IPS-15b (cell line): ENCODE results near the gene SNX24.
"Not testable (repeated sequence)": the region's sequence is repeated elsewhere in the genome, so short reads cannot be mapped to it uniquely, and the experiment has no call there.

ENCODE experiments used
- H3K27me3 ChIP-seq: one replicate; pipeline ENCODE4 v1.6.1; 2013; ENCODE audit warnings: low read length; ENCODE audit not compliant: control insufficient read depth, insufficient read depth
- H3K36me3 ChIP-seq: one replicate; pipeline ENCODE4 v1.6.1; 2013; ENCODE audit warnings: low read length; ENCODE audit not compliant: control insufficient read depth, insufficient read depth
- H3K4me1 ChIP-seq: one replicate; pipeline ENCODE4 v1.6.1; 2013; ENCODE audit warnings: mild to moderate bottlenecking, low read length; ENCODE audit not compliant: control insufficient read depth, insufficient read depth
- H3K4me3 ChIP-seq: one replicate; pipeline ENCODE4 v1.5.1; 2013; ENCODE audit warnings: low read depth, low read length
- H3K9ac ChIP-seq: one replicate; pipeline ENCODE4 v1.6.1; 2013; ENCODE audit warnings: low read depth, mild to moderate bottlenecking, low read length
- H3K9me3 ChIP-seq: one replicate; pipeline ENCODE4 v1.6.1; 2013; ENCODE audit warnings: mild to moderate bottlenecking, low read length; ENCODE audit not compliant: control insufficient read depth, insufficient read depth

SNX24 gene

DNA sequence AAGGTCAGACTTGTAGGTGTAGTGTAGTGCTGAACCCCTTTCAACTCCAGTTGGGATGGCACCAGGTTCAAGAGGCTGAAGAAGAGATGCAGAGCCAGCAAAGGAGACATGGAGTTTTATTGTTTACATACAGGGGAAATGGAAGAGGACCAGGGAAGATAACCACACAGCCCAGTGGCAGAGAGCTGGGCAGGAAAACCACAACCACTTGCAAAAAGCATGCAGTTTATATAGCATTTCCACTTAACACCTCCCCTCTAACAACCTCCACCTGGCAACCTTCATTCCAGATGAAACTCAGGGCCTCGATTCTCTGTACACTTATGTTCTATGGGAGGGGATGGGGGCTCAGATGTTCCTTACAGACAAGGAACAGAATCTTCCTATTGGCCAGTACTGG lies 56.9 kb downstream of the SNX24 start:
- Histone ChIP-seq H3K4me3 (no peak overlapping the region), H3K36me3 (no peaks in the 10 kb centered on the region), H3K4me1 (peaks cover 2% of the 10 kb centered on the region), H3K9me3 (no peaks in the 10 kb centered on the region), H3K9ac (no peak overlapping the region), H3K27me3 (no peaks in the 10 kb centered on the region)

DNA sequence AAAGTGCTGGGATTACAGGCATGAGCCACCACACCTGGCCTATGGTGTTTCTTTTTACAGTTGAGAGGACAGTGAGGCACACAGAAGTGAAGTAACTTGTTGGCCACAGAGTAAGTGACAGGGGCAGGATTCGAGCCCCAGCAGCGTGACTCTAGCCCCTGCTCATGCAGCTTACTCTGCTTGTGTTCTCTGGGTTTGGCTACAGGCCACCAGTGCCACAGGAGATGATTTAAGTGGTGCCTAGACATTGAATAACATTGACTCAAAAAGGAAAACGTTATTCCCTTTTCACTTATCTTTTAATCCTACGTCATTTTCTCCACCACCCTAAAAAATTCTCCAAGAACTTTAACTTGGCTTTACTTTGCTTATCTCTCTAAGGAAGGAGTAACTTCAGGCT lies 61.4 kb downstream of the SNX24 start:
- H3K27me3 ChIP-seq, result no peaks in the 10 kb centered on the region
- H3K36me3 ChIP-seq, result no peaks in the 10 kb centered on the region
- H3K4me3 ChIP-seq, result no peak overlapping the region
- H3K9me3 ChIP-seq, result no peaks in the 10 kb centered on the region
- no peak overlapping the region for H3K9ac ChIP-seq
- peaks cover 9% of the 10 kb centered on the region for H3K4me1 ChIP-seq

DNA sequence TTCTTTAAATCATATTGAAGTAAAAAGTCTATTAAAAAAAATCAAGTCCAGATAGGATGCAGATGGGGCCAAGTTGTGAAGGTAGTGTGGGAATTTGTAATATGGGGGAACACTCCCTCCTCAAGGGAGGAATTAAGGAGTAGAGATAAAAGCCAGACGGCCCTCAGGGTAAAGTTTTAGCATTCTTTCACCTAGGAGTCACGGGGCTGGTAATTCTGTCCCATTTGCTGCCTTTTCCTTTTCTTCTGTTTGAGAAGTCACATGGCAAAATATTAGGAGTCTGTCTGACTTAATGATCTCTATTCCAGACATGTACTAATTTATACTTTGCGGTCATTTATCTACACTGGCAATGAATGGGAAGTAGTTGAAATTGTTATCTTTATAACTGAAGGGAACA lies 61.9 kb downstream of the SNX24 start:
- Histone ChIP-seq H3K27me3 (no peaks in the 10 kb centered on the region), H3K9me3 (no peaks in the 10 kb centered on the region), H3K4me1 (peaks cover 9% of the 10 kb centered on the region), H3K4me3 (no peak overlapping the region), H3K9ac (no peak overlapping the region), H3K36me3 (no peaks in the 10 kb centered on the region)

DNA sequence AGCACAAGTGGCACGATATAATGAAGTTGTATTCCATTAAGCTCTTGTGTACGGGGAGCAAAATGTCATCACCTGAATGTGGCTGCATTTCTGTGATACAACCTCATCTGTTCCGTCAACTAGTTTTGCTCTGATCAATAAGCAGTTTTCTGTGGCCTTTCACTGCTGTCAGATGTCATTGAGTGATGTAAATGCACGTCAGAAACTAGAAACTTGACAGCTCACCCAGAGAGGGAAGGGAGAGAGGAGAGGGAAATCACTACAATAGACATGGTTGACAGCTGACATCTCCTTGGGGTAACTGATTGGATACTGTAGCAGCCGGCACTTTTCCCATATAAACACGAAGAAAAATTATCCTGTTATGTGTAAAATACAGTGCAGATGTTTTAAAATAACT lies 62.7 kb downstream of the SNX24 start:
- no peaks in the 10 kb centered on the region for H3K9me3 ChIP-seq
- H3K27me3 ChIP-seq, result no peaks in the 10 kb centered on the region
- H3K4me3 ChIP-seq, result no peak overlapping the region
- no peak overlapping the region for H3K9ac ChIP-seq
- no peaks in the 10 kb centered on the region for H3K36me3 ChIP-seq
- peaks cover 9% of the 10 kb centered on the region for H3K4me1 ChIP-seq

- H3K36me3 ChIP-seq, result no peaks in the 10 kb centered on the region
- no peaks in the 10 kb centered on the region for H3K9me3 ChIP-seq
- no peak overlapping the region for H3K4me3 ChIP-seq
- H3K4me1 ChIP-seq, result peaks cover 9% of the 10 kb centered on the region
- no peaks in the 10 kb centered on the region for H3K27me3 ChIP-seq
- H3K9ac ChIP-seq, result no peak overlapping the region
These were observed 63.2 kb downstream of the SNX24 start for GRCh38 chr5:122908662-122909061.

DNA sequence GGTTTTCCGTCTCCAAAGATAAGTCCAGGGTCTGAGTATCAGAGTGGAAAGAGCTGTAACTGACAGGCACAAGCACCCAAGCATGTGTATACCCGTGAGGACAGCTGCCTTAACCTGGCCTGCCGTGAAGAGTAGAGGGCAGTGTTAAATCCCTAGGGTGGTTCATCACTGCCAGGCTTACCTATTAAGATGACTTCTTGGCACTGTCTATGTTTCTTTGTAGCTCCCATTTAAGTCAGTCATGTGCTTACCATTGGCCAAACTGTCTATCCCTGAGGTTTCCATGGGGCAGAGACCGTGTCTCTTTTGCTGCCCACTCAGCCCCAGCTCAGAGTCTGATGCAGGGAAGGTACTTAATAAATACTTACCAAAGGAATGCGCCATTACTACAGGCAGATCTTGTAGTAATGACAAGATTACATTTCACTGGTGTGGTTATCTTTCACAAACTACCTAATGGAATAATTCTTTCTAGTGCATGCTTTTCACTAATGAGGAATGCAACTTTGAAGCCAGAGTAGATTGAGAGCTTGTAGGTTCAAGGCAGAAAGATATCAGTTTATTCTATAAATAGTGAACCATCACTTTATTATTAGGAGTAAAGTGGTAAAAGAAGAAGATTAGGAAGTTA lies 64.2 kb downstream of the SNX24 start:
- H3K9me3 ChIP-seq, result no peaks in the 10 kb centered on the region
- H3K4me1 ChIP-seq, result peaks cover 9% of the 10 kb centered on the region
- H3K9ac ChIP-seq, result no peak overlapping the region
- no peaks in the 10 kb centered on the region for H3K27me3 ChIP-seq
- H3K4me3 ChIP-seq, result no peak overlapping the region
- no peaks in the 10 kb centered on the region for H3K36me3 ChIP-seq

GRCh38 chr5:122913436-122913835 lies 68.0 kb downstream of the SNX24 start:
- H3K27me3 ChIP-seq, H3K36me3 ChIP-seq, H3K9ac ChIP-seq, H3K9me3 ChIP-seq, H3K4me3 ChIP-seq, H3K4me1 ChIP-seq: not testable (repeated sequence)

DNA sequence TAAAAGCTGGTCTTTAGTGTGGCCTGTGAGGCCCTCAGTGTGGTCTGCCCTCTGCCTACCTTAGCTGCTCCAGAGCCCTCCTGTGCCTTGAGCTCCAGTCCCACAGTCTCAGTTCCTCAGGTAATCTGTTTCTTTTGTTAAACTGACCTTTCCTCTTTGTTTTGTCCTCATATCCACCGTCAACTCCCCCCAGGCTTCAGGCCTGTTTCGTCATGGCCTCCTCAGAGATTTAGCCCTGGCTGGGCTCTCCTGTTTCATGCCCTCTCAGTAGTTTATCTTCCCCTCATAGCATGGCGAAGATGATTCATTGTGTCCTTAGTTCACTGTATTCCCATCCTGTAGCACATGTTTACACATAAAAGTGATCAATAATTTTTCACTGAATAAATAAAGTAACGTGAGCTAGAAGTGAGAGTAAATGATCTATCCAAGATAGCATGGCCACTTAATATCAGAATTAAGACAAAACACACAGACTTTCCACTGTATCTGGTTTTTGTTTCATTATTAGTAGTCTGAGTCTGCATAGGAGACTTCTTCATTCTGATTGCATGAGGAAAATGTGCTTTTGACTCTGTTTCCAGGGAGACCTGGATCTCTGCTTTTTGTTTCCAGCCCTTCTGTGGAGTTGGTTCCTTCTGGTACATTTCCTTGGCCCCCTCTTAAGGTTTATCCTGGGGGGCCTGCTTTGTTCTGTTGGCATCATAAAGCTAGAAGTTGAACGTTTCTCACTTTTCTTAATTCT lies 70.5 kb downstream of the SNX24 start:
- H3K36me3 ChIP-seq, result no peaks in the 10 kb centered on the region
- no peaks in the 10 kb centered on the region for H3K27me3 ChIP-seq
- no peak overlapping the region for H3K4me3 ChIP-seq
- no peak overlapping the region for H3K9ac ChIP-seq
- H3K9me3 ChIP-seq, result no peaks in the 10 kb centered on the region
- peaks cover 9% of the 10 kb centered on the region for H3K4me1 ChIP-seq

- Histone ChIP-seq H3K4me3 (no peak overlapping the region), H3K9me3 (no peaks in the 10 kb centered on the region), H3K9ac (no peak overlapping the region), H3K4me1 (peaks cover 15% of the 10 kb centered on the region), H3K36me3 (no peaks in the 10 kb centered on the region), H3K27me3 (no peaks in the 10 kb centered on the region)
These were observed 71.1 kb downstream of the SNX24 start for GRCh38 chr5:122916490-122916889.

- no peak overlapping the region for H3K4me3 ChIP-seq
- no peaks in the 10 kb centered on the region for H3K36me3 ChIP-seq
- peaks cover 26% of the 10 kb centered on the region for H3K4me1 ChIP-seq
- no peaks in the 10 kb centered on the region for H3K9me3 ChIP-seq
- no peak overlapping the region for H3K9ac ChIP-seq
- H3K27me3 ChIP-seq, result no peaks in the 10 kb centered on the region
These were observed 74.6 kb downstream of the SNX24 start for GRCh38 chr5:122919969-122920368.

DNA sequence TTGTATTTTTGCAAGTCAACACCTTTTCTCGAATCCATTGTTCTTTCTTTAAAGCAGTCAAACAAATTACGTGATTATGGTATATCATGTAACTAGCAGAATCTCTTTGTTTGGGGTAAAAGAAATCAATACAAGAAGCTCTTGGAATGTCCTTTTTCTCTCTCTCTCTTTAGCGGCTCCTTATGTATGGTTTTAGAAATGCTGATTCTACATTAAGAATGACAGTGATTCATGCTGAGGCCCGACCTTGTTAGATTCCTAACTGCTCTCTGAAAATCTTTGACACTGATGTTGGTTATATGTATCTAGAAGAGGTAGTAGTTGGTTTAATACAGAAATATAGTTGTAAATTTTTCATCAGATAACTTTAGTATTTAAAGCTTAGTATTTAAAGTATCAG lies 76.4 kb downstream of the SNX24 start:
- peaks cover 29% of the 10 kb centered on the region for H3K4me1 ChIP-seq
- H3K9ac ChIP-seq, result no peak overlapping the region
- H3K9me3 ChIP-seq, result no peaks in the 10 kb centered on the region
- H3K4me3 ChIP-seq, result no peak overlapping the region
- no peaks in the 10 kb centered on the region for H3K36me3 ChIP-seq
- no peaks in the 10 kb centered on the region for H3K27me3 ChIP-seq

DNA sequence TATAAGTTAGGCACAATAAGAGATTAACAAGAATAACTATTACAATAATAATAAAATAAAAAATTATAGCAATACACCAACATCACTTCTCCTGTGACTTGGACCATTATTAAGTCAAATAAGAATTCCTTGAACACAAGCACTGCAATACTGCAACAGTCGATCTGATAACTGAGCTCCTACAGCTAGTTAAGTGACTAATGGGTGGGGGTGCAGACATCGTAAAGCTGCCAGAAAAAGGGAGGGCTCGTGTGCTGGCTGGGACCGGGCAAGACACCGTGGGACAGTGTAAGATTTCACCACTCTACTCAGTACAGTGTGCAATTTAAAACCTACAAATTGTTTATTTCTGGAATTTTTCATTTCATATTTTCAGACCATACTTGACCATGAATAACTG lies 78.8 kb downstream of the SNX24 start:
- peaks cover 29% of the 10 kb centered on the region for H3K4me1 ChIP-seq
- no peaks in the 10 kb centered on the region for H3K36me3 ChIP-seq
- no peaks in the 10 kb centered on the region for H3K9me3 ChIP-seq
- H3K9ac ChIP-seq, result no peak overlapping the region
- no peaks in the 10 kb centered on the region for H3K27me3 ChIP-seq
- H3K4me3 ChIP-seq, result no peak overlapping the region
